Stimulated activated CD8-positive, alpha-beta memory T cell treated with anti-CD3 and anti-CD28 coated beads, Interleukin-12 subunit alpha, Interleukin-12 subunit beta, amount 100 ng/mL, for 1 hour (primary cell): ENCODE results near the gene GRAP2.
"Not testable (repeated sequence)": the region's sequence is repeated elsewhere in the genome, so short reads cannot be mapped to it uniquely, and the experiment has no call there.

Source experiments
- DNase-seq: peaks from one replicate; pipeline ENCODE4 v3.0.0-alpha.2; 2020; ENCODE audit warnings: low read depth

Gene GRAP2

GRCh38 chr22:39966470-39966869, 65.6 kb downstream of the GRAP2 start:
- no peak for DNase-seq

GRCh38 chr22:39967103-39967829, 66.4 kb downstream of the GRAP2 start:
- no peak for DNase-seq

GRCh38 chr22:39967996-39968972, 67.4 kb downstream of the GRAP2 start:
- no peak for DNase-seq

- DNase-seq: no peak
Measured at GRCh38 chr22:39970742-39971141, 69.9 kb downstream of the GRAP2 start.

- DNase-seq: no peak
Measured at GRCh38 chr22:39972641-39973040, 71.8 kb downstream of the GRAP2 start.

GRCh38 chr22:39973656-39974055, 72.8 kb downstream of the GRAP2 start:
- DNase-seq: no peak

- no peak for DNase-seq
Measured at GRCh38 chr22:39974065-39974464, 73.2 kb downstream of the GRAP2 start.

GRCh38 chr22:39979048-39979447, 78.2 kb downstream of the GRAP2 start:
- DNase-seq: no peak

GRCh38 chr22:39979458-39979857, 78.6 kb downstream of the GRAP2 start:
- DNase-seq: no peak

- DNase-seq: no peak
Measured at GRCh38 chr22:39980596-39980995, 79.7 kb downstream of the GRAP2 start.

GRCh38 chr22:39983346-39983745, 82.5 kb downstream of the GRAP2 start:
- no peak for DNase-seq

GRCh38 chr22:39984006-39984405, 83.1 kb downstream of the GRAP2 start:
- no peak for DNase-seq

- no peak for DNase-seq
Measured at GRCh38 chr22:39984746-39985145, 83.9 kb downstream of the GRAP2 start.

GRCh38 chr22:39985383-39986035, 84.6 kb downstream of the GRAP2 start:
- DNase-seq: no peak

GRCh38 chr22:39988386-39989114, 87.7 kb downstream of the GRAP2 start:
- DNase-seq: no peak

- DNase-seq: no peak
Measured at GRCh38 chr22:39989633-39990032, 88.7 kb downstream of the GRAP2 start.

GRCh38 chr22:39990686-39991085, 89.8 kb downstream of the GRAP2 start:
- no peak for DNase-seq

- DNase-seq: no peak
Measured at GRCh38 chr22:39991159-39991860, 90.4 kb downstream of the GRAP2 start.

- DNase-seq: no peak
Measured at GRCh38 chr22:39992088-39992826, 91.4 kb downstream of the GRAP2 start.

GRCh38 chr22:39992894-39993293, 92.0 kb downstream of the GRAP2 start:
- DNase-seq: not testable (repeated sequence)
